ENCODE results near the gene SLC1A4.

- no peak for TF ChIP-seq CTCF (IDR thresholded peaks at IDR 0.05)
- TF ChIP-seq ZFX (IDR thresholded peaks at IDR 0.05; ENCODE audit: borderline replicate concordance): no peak
Measured at GRCh38 chr2:64975232-64975821, 13.9 kb upstream of the SLC1A4 start.
